HT1080 (cell line): ENCODE data around the gene ADIPOR2. TPM values are rescaled to one million over a fixed set of nuclear protein-coding genes. Genes with fewer than 3 reads are reported as not detected.

Experiments
- DNase-seq: peaks from one replicate; pipeline ENCODE4 v3.0.0-alpha.2; 2015; ENCODE audit warnings: low read depth
- total RNA-seq: library from RNA; depleted of rRNA; stranded (reverse); fragments of >200 nt; shearing (Covaris generic); gene quantifications from 2 replicates; pipeline ENCODE4 v1.2.3, GENCODE V29; 2014

The ADIPOR2 gene
- total RNA-seq, 1 experiment from 2014 or later: 42.7 TPM

DNA sequence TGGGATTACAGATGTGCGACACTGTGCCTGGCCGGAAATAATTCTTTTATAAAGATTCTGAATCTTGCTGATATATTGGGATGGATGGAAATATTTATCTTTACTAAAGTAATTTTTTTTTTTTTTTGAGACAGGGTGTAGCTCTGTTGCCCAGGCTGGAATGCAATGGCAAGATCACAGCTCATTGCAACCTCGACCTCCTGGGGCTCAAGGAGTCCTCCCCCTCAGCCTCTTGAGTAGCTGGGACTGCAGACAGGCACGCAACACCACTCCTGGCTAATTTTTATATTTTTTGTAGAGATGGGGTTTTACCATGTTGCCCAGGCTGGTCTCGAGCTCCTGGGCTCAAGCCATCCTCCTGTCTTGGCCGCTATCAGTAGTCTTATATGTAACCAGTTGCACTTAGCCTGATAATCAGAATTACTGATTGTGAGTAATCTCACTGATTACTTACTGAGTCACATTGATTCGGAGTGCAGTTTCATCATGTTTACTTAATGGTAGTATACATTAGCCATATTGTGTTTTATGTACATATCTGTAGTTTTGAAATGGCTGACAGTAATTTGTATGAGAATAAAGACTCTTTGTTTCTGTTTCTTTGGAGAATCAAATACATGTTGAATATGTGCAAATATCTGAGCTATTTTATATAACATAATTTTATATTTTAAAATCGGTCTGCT is 79.1 kb downstream of the ADIPOR2 start:
- no peak for DNase-seq

DNA sequence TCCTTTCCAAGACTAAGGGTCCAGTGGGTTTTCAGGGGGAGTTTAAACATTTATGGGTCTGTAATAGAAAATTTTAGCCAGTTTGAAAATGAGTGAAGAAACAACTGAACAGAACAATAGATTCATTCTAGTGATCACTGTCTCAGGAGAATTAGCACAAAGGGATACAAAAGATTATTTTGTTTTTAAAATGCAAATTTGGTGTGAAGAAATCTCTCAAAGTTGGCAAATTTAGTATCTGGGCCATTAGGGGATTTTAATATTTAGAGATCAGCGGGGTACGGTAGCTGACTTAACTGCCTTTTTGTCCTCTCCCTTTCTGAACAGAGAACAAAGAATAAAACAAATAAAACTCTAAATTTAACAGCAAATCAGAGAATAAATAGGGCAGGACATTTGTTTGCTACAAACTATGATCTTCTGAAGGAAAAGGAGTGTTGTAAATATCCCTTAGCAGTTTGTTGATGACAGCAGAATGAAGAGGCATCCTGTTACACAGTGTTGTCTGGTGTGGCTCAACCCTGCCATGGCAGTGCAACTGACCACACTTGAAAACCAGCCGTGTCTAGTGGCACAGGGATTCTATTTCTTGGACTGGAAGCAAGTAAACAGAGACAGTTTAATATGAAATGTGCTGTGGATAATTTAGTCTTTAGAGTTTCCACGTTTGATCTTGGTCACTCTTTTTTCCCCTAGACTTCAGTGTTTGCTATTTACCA is 83.2 kb downstream of the ADIPOR2 start:
- no peak for DNase-seq

DNA sequence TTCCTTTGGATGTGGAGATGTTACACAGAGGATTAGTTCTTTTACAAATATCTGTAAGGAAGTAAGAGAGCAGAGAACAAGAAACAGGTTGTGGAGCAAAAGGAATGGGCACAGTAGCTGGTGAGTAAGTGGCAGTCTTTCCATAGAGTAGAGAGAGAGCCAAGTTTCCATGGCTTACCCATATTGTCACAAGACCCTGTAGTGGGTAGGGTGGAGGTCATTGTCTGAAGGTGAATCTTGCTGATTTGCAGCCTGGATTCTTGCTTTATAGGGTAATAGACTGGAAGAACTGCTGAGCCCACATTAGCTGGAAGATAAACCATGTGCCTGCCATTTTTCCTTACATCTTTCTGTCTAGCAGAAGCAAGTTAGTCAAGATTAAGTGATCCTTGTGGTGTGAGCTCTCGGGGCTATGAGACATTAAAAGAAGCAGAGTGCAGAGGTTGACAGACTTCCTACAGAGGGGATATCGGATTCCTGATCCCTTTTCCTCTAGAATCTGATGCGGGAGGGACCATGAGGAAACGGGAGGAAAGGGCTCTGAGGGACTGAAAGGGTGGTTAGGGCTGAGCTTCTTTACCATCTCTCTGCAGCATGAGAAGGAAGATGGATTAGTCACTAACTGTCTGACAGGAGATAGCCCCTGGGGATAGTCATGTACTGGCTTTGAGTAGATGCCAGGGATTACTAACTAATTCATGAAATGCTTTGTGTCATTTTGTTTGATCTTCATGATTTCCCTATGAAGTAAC is 85.5 kb downstream of the ADIPOR2 start:
- peak; percentile 87 for DNase-seq

DNA sequence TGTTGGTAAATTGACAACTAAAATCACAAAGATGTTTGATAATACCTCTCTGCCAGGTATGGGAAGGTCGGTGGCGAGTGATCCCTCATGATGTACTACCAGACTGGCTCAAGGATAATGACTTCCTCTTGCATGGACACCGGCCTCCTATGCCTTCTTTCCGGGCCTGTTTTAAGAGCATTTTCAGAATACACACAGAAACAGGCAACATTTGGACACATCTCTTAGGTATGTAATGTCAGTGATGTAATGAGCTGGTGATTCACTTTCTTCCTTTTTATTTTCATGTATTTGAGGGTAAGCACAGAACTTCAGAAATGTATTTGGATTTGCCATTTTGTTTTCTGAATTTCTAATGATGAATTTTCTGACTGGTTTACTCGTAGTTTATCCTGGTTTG is 86.9 kb downstream of the ADIPOR2 start:
- peak; percentile 73 for DNase-seq

DNA sequence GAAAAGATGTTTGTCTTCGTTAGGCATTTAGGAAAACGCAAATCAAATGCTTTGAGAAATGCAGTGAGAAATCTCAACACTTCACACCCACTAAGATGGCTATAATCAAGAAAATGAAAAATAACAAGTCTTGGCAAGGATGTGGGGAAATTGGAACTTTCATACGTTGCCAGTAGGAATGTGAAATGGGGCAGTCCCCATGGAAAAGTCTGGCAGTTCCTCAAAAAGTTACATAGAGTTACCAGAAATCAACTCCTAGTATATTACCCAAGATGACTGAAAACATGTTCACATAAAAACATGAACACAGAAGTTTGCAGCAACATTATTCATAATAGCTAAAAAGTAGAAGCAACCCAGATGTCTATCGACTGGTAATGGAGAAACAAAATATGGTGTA is 88.0 kb downstream of the ADIPOR2 start:
- no peak for DNase-seq

DNA sequence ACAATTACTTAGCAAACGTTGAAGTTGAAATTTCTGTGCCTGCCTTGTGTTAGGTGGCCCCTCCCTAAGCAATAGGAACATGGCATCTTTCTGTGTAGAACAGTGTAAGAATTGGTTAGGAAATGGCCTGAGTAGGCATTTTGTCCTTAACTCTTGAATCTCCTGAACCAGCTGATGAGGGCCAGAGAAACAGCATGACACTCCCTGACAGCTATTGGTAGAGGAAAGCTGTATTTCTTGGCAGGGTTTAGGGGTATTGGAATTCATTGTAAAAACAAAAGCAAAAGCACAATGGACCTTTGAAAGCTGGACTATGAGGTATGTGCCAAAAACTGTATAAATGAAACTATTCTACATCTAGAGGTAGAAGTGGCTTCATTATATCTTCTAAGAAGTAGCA is 88.9 kb downstream of the ADIPOR2 start:
- DNase-seq: peak; percentile 35

DNA sequence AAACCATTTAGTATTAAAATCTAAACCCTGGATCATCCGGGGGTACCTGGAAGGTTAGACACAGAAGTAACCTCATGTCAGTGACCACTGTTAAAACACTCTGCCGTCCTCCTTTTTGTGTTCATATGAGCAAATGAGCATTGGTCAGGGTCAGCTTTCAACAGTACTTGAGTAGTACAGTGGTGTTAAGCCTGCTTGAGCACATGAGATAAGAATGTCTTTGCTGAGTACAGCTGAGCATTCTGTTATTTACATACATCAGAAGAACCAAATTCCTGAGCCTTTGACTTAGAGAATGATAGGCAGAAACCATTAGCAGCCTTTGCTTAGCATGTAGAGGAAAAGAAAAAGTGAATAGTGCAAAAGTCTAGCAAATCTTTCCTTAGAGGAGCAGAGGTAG is 90.9 kb downstream of the ADIPOR2 start:
- DNase-seq: no peak

DNA sequence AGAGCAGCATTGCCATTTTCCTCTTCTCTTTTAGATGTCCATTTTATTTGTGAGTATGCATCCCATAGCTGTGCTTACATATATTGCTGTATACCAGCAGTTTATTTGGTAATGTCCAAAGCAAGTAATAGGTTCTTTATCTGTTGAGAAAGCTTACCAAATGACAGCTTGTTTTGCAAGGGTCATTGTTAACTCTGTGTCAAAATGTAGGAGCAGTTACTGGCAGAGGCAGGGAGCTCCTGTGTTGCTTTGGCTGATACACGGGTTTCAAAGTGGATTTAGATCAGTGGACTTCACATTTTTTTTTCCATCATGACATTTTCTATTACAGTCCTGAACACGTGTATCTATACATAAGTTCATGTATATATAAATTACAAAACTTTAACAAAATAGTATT is 91.3 kb downstream of the ADIPOR2 start:
- DNase-seq: no peak

DNA sequence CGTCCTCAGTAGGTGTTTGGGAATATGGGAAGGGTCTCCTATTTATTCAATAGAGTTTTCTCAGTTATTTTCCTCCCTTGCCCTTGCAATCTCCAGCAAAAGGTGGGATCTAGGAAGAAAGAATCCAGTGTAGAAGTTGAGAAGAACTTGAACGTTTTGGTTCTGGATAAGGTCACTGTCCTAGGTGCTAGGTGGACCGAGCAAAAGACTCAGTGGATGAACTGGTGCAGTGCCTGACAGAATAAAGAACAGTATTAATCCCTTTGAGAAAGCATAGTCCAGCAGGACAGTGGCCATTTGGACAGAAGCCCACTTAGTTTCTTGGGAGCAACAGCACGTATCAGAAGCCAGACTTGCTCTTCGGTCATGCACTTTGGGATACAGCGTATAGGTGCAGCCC is 96.8 kb downstream of the ADIPOR2 start:
- no peak for DNase-seq

DNA sequence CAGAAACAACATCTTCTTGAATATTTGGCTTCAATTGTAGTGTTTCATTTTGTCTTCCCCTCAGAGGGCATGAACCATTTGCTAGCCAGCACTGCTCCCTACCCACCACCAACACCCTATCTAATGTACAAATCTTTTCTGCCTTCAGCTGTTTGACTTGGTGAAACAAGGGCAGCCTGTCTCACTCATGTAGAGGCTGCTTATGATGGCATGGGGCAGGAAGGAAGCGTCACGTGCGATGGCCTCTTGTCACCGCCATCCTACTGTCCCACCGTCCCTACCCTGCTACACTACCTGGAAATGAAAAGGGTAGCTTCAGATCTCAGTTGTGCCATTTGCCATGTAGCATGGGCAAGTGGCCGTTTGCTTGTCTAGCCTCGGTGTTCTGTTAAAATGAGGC is 99.6 kb downstream of the ADIPOR2 start:
- no peak for DNase-seq

DNA sequence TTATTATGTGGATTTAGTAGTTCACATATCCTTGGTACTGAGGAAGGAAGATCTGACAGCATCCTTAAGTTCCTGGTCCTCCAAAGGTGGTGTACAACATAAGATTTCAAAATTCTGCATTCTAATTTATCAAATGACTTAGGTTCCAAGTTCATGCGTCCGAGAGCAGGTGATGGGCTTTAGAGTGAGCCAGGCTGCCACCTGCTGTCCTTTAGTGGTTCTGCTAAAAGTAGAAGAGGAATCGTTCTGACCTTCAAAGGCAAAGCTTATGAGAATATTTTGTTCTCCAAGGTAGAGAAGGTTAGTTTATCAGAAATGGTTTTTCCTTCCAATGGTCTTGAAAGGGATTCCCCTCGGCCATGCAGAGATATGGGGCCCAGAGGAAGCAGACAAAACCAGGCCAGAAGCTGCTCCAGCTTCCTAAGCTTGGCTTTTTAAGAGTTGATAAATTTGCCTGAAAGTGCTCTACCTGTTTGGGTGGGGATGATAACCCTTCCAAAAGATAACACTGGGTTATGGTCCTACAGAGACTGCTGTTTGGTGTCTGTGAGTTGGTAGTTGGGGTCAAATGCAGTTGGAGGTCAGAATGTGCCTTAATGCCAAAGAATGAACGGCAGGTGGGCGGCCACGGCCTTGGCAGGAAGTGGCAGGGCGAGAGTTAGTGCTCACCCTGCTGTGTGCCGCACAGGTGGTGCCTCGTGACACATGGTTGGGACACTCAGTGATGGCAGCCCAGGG is 100.4 kb downstream of the ADIPOR2 start:
- DNase-seq: peak; percentile 54

DNA sequence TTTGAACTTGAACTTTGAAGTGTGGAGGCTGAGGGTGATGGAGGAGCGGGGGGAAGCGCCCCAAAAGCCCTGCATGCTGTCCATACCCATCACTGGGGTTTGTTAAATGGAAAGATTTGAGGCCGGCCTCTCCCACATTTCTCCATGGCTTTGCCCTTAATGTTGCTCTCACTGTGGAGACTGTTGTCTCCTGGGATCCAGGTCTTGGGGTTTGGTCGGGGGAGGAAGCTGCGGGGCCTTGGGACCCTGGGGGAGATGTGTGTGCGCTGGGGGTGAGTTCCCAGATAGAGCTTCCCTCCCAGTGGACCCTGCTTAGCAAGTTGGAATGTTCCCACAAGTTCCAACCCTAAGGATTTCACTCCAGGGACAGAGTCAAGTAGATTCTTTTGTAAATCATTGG is 101.5 kb downstream of the ADIPOR2 start:
- DNase-seq: no peak

DNA sequence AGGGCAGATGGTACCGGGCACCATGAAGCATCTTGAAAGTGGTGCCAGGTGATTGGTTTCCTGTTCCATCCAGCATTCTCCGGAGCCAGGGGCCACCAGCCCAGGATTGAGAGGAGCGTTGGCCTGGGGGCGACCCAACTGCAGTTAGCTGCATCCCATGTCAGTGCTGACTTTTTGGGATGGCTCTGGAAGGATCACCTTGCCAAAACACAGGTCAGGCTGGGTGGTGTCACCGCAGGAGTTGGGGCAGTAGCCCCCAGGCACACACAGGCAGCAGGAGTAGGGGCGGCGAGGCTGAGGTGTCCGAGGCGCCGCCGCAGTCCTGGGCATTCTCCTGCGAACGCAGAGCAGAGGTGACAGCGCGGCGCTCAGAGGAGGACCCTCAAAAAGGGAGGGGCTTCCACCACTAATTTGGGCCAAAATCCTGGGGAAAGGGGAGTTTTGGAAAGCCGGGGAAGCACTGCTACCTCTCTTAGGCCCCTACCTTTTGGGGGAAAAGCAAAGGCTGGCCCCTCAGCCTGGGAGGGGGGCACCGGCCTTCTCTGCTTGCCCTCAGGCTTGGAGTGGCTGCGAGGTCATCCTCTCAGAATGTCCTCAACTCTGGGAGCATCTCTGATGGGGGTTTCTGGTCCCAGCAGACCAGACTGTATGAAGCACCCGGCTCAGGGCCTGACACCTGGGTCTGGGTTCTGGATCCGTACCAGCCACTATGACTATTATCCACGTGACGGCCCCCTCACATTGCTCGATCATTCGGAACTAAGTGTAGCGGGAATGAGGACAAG is 102.7 kb downstream of the ADIPOR2 start:
- no peak for DNase-seq

DNA sequence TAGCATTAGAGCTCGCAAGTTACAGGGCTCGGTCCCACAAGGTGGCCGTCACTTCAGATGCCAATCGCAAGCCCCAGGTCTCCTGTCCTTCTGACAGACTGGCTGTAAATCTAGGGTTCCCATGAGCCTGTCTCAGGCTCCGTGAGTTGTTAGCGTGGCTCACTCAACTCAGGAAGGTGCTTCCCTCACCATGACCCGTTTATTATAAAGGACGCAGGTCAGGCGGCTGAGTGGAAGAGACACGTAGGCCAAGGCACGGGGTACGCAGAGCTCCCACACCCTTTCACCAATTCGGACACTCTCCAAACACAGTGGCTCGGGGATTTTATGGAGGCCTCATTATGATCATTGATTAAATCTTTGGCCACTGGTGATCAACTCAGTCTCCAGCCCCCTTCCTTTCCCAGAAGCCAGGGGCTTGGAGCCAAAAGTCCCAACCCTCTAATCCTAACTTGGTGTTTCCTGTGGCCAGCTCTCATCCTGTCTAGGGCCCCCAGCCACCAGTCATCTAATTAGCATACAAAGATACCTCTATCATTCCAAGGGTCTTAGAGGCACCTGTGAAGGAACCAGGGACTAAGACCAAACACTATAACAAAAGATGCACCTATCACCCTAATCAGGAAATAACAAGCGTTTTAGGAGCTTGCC is 103.7 kb downstream of the ADIPOR2 start:
- DNase-seq: no peak

DNA sequence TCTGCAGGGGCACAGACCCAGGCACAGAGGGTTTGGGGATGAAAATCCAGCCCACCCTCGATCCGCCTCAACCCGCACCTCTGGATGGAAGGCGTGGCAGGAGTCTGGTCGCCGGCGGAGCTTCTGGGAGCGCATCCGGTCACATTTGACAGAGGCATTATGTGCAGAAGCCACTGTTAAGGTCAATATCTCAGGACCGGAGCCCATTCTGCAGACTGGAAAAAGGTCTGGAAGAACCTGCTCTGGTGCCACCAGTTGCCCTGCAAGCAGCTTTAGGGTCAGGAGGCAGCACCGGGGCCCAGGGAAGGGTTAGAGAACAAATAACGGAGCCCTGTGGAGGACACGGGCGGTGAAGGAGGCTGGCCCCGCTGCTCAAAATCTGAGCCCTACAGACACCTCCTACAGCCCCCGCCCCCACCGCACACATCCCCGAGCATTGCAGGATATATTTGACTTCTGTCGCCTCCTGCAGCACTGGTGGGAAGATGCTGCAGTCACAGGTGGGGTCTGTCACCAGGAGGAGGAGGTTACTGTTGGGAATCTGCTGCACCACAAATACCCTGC is 104.4 kb downstream of the ADIPOR2 start:
- no peak for DNase-seq

DNA sequence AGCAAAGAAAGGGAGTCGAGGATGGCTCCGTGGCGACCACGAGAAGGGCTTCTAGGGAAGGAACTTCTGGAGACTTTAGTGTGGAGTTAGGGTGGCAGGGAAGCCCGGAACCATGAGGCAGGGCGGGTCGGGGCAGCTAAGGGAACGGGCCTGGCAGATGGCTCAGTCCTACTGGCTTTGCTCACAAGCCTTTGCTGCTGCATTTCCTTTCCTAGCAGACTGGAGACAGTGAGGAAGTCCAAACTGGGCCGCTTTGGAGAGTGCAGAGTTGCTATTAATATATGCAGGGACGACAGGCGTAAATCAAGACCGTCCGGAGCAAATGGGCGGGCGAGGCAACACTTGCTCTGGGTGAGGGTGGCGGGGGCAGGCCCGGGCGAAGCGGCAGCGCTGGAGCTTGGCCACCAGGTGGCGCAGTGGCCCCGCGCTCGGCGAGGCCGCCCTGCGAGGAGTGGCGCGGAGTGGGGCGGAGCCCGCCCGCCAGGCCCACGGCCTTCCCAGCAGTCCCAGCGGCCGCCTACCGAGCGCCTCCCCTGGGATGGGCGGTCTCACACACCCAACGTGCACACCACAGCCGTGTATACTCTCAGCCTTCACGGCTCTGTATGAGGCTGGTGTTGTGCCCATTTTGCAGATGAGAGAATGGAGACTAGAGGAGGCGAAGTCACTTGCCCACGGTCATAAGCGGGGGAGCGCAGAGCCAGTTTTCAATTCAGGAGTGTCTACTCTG is 105.1 kb downstream of the ADIPOR2 start:
- DNase-seq: peak; percentile 85

DNA sequence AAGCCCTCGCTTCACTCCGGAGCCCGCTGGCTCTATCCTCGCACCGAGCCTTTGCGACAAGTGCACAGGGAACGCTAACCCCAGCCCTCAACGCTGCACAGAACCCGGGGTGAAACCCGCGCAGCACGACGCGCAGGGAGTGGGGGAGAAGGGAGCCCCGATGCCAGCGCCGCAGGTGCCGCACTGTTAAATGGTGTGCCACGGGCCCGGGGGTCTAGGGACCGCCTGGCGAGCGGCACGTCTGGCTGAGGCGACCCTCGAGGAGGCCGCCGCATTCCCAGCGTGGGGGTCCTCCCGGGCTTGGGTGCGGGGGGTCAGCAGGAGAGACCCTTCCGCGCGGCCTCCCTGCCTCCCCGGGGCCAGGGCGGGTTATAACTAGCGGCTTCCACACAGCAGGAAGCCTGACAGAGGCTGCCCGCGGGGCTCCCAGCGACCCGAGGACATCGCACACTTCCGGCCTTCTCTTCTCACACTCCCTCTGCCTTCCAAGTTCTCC is 105.7 kb downstream of the ADIPOR2 start:
- no peak for DNase-seq

DNA sequence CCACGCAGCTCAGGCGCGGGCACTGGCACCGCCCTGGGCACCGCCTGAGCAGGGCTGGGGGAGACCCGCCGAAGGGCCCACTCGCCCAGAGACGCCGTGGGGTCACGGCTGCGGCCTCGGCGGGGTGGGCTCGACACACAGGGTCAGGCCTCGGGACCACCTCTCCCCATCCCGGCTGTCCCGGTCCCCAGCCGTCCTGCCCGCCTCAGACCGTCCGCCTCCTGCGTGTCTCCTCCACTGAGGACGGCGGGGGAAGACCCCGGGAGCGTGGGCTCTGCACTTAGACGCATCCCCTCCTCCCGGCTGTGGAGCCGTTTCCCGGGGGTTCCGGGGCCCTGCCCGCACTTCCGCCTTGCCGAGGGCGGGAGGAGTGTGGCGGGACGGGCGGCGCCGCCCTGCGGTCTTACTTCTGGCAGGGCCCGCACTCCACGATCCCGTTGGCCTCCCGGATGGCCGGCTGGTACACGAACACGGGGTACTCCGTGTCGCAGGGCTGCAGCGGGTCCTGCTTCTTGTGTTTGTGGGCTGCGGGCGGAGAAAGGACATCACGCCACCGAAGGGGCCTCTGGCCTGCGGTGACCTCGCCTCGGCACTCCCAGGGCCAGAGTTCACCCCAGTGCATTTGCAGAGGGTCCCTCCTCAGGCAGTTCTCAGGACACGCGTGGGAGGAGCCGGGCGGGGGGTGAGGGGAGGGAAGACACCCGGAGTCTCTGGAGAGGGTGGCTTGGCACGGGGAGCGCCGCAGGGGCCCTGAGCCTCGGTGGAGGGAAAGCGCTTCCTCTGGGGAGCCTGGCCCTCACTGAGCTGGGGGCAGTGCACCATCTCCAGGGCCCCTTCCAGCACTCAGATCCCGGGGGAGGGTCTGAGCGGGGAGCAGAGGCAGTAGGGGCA is 106.4 kb downstream of the ADIPOR2 start:
- no peak for DNase-seq
